Measurements from ENCODE around the gene CEACAM4.

The CEACAM4 gene

DNA sequence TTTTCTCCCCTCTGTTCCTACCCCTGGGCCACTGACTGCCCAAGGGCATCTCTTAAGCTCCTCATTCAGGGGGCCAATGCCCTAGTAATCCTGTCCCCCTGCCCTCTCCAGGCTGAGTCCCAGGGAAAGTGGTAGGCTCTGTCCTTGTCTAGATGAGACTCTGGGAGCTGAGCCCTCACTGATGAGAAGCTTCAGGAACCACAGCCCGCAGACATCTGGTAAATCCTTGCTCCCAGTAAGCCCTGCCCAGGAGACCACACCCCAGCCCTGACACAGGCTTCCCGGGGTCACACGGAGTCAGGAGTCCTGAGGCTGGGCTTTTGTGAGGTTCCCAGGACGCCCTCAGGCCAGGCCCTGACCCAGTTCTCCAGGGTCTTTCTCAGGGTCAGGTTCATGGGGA lies 1.9 kb downstream of the CEACAM4 start:
- no peak for DNase-seq (ENCODE audit: low read depth)
- H3K4me3 ChIP-seq (ENCODE audit: low read length) = no peak overlapping the region
- TF ChIP-seq, protein P1, sequence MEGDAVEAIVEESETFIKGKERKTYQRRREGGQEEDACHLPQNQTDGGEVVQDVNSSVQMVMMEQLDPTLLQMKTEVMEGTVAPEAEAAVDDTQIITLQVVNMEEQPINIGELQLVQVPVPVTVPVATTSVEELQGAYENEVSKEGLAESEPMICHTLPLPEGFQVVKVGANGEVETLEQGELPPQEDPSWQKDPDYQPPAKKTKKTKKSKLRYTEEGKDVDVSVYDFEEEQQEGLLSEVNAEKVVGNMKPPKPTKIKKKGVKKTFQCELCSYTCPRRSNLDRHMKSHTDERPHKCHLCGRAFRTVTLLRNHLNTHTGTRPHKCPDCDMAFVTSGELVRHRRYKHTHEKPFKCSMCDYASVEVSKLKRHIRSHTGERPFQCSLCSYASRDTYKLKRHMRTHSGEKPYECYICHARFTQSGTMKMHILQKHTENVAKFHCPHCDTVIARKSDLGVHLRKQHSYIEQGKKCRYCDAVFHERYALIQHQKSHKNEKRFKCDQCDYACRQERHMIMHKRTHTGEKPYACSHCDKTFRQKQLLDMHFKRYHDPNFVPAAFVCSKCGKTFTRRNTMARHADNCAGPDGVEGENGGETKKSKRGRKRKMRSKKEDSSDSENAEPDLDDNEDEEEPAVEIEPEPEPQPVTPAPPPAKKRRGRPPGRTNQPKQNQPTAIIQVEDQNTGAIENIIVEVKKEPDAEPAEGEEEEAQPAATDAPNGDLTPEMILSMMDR (conservative IDR thresholded peaks at IDR 0.05; ENCODE audit: low read length) = no peak

DNA sequence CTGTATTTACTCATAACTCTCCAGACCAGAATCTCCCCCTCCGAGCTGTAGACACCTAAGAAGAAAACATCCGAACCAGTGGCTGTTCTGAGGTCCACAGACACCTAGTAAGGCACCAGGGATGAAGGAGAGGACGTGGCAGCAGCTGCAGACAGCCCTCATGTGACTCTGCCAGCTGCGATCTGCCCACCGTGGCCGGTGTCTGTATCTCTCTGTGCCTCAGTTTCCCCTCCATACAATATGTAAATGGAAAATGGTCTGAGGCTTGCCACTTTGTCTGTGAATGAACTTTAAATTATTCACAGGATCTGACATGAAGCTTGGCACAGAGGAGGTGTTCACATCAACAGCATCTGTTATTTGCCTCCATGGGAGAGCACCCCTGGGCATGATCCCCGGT lies 2.4 kb downstream of the CEACAM4 start:
- no peak overlapping the region for H3K4me3 ChIP-seq (ENCODE audit: low read length)
- TF ChIP-seq, protein P1 (conservative IDR thresholded peaks at IDR 0.05; ENCODE audit: low read length) = no peak
- DNase-seq (ENCODE audit: low read depth) = no peak

DNA sequence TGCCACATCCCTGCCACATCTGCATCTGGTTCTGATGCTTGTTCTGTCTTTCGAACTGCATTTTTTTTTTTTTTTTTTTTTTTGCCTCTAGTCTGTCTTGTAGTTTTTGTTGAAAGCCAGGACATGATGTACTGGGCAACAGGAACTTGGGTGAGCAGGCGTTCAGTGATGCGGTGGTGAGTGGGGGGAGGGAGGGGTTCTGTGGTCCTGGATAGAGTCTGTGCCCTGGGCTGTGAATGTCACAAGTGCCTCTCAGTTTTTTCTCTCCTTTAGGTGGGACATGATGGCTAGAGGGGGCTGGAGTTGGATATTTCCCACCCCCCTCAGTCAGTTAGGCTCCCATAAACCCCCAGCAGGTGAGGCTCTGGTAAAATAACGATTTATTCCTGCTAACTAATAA lies 3.5 kb downstream of the CEACAM4 start:
- no peak for DNase-seq (ENCODE audit: low read depth)
- TF ChIP-seq, protein P1 (conservative IDR thresholded peaks at IDR 0.05; ENCODE audit: low read length) = no peak
- no peak overlapping the region for H3K4me3 ChIP-seq (ENCODE audit: low read length)

DNA sequence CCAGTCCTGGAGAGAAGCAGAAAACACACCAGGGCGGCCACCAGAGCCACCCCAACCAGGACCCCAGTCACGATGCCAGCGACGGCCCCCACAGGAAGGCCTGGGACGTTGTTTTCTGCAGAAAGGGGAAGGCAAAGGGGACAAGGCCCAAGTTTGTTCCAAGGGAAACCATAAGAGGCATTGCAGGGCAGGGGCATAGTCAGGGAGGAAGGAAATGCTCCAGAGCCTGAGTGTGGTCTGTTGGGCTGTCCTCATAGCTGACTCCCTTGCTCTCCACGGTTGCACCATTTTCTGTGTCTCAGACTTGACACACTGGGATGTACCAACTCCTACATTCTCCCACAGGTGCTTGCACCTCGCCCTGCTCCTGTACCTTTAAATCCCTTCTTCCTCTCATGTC lies 5.2 kb downstream of the CEACAM4 start:
- H3K4me3 ChIP-seq (ENCODE audit: low read length) = no peak overlapping the region
- DNase-seq (ENCODE audit: low read depth) = no peak
- TF ChIP-seq, protein P1 (conservative IDR thresholded peaks at IDR 0.05; ENCODE audit: low read length) = no peak

DNA sequence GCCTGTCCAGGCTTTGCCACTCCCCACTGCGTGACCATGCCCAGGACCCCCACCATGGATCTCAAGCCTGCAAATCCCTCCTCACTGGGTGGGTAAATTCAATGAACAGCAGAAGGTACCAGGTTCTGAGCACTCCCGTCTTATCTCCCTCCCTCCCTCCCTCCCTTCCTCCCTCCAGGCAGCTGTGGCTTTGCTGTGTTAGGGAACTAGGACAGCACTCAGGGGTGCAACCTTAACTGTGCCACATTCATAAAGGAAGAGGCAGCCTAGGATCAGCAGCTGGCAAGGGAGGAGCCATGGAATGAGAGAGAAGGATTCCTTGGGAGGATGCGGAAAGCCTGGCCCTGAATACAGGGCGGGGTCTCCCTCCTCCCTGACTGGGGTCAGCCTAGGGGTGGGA lies 5.6 kb downstream of the CEACAM4 start:
- TF ChIP-seq, protein P1 (conservative IDR thresholded peaks at IDR 0.05; ENCODE audit: low read length) = no peak
- no peak overlapping the region for H3K4me3 ChIP-seq (ENCODE audit: low read length)
- DNase-seq (ENCODE audit: low read depth) = no peak

DNA sequence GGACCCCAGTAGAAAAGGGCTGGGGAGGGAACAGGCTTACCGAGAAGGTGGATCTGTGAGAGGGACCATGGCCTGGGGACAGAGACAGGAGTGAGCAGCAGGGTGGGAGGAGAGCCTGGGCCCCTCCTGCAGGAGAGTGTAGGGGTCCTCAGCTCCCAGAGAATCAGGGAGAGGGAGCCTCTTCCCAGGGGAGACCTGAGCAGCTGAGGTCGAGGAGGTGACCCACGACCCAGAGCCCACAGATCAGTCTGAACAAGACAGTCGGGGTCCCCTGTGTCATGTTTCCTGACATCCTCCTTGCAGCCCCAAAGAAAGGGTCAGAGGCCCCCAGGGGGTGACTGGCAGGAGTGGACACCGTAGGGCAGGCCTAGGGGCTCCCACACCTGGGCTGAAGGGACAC lies 6.7 kb downstream of the CEACAM4 start:
- DNase-seq (ENCODE audit: low read depth) = no peak
- TF ChIP-seq, protein P1 (conservative IDR thresholded peaks at IDR 0.05; ENCODE audit: low read length) = no peak
- H3K4me3 ChIP-seq (ENCODE audit: low read length) = no peak overlapping the region

DNA sequence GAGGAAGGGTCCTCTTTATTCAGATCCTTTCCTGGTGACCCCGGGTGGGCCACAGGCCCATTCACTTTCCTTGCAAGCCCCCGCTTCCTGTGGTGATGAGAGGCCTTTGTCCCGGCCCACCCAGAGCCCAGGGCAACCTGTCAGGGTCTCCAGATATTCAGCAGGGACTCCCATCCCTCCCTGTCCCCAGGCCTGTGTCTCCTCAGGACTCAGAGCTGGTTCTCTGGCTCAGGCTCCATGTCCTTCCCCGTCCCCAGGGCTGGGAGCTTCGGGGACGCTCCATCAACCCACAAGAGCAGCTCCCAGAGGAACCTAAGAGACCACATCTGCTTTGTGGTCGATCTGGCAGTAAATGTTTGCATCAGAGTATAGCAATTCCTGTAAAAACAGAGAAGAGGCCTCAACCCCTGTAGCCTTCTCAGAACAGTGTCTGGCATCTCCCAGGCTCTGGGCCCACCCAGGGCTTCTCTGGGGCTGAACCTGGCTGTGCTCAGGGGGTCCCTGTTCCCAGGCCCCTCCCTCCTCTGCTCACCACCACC lies 7.8 kb downstream of the CEACAM4 start:
- H3K4me3 ChIP-seq (ENCODE audit: low read length) = no peak overlapping the region
- TF ChIP-seq, protein P1 (conservative IDR thresholded peaks at IDR 0.05; ENCODE audit: low read length) = no peak
- no peak for DNase-seq (ENCODE audit: low read depth)

Data from AG10803 (cell line).